IPS-NIHi11 (cell line): ENCODE measurements around the gene SOCS2.
A peak's percentile ranks its signal among the peaks of the same experiment; 100 is the strongest.
"Not testable (repeated sequence)": the region's sequence is repeated elsewhere in the genome, so short reads cannot be mapped to it uniquely, and the experiment has no call there.

Source experiments
- DNase-seq: peaks from one replicate; pipeline ENCODE4 v3.0.0; 2012; ENCODE audit warnings: mixed read lengths, low spot score

SOCS2 gene

DNA sequence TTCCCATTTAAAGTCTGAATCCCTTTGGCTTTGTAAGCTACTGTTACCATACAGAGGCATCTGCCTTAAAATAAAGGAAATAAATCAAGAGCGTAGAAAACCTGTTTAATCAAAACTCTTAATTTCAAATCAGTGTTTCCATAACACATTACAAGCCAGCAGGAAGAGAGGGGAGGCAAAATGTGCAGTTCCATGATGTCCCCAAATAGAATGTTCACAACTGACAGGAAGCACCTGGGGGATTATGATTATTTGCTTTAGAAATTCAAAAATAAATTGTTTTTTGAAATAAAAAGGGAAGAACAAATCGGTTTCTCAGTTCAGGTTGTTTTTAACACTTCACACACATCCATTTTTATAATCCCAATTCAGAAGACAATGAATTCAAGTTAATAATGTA, 21.4 kb downstream of the SOCS2 start:
- no peak for DNase-seq

GRCh38 chr12:93594766-93595311, 22.4 kb downstream of the SOCS2 start:
- DNase-seq = no peak

DNA sequence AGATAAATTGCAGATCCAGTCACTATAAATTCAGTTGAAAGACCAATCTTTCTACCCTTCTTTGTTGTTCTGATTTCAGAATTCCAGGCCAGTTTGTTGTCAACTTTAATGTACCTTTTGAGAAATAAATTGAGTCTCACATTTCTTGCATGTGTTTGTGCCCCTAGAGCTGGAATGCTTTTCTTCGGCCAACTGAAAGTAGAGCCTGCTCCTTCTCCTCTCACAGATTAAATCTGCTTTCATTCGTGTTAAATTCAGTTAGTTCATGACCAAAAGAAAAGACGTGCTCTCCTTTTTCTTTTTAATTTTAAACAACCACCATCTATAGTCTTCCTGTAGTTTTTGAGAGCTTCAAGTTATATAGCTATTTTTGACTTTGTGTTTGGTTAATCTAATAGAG, 22.9 kb downstream of the SOCS2 start:
- DNase-seq = no peak

DNA sequence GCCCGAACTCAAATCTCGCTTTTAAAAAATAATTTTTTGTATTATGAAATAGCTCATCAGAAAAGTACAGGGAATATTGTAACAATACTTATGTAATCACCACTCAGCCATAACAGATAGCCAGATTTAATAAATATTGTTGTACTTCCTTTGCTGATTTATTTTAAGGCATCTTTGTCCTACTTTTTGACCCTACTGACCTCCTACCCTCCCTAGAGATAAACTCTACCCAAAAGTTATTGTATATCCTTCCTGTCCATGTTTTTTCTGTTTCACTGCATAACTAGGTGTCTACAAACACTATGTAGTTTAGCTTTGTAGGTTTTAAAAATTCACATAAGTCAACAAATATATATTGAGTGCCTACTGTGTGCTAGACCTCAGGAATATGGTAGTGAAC, 25.1 kb downstream of the SOCS2 start:
- DNase-seq = no peak

- no peak for DNase-seq
Measured at GRCh38 chr12:93599192-93599591, 26.7 kb downstream of the SOCS2 start.

- DNase-seq = no peak
Measured at GRCh38 chr12:93601591-93601990, 29.1 kb downstream of the SOCS2 start.

DNA sequence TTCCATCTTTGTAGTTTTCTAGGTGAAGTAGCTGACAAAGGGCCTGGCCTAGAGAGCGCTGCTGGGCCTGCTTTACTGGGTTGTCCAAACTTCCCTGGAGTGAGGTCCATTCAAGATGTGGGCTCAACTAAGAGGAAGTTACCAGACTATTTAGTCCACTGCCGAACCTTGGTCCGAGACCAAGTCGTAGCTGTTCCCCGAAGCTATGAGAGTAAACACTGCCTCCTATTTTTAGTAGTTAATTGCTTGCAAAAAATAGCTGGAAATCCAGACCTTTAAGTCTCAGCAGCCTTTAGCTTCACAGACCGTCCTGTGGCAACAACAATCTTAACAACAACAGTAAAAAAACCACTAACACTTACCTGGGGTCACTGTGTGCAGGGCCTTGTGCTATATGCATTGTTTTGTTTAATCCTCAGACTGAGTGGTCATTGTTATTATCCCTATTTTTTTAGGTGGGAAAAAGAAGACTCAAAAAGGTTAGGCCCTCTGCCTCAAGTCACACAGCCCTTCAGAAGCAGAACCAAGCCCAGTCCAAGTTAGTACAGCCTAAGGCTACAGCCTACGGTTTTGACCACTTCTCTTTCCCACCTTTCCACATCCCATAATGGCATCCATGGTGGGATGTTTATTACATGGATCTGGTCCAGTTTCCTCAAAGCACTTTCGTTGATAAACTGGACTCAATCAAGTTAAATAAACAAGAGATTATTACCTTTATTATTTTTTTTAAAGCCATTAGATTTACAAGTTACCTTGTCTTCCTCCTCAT, 30.6 kb downstream of the SOCS2 start:
- DNase-seq = no peak

- DNase-seq = no peak
Measured at GRCh38 chr12:93603762-93604161, 31.3 kb downstream of the SOCS2 start.

- no peak for DNase-seq
Measured at GRCh38 chr12:93608313-93608712, 35.8 kb downstream of the SOCS2 start.

DNA sequence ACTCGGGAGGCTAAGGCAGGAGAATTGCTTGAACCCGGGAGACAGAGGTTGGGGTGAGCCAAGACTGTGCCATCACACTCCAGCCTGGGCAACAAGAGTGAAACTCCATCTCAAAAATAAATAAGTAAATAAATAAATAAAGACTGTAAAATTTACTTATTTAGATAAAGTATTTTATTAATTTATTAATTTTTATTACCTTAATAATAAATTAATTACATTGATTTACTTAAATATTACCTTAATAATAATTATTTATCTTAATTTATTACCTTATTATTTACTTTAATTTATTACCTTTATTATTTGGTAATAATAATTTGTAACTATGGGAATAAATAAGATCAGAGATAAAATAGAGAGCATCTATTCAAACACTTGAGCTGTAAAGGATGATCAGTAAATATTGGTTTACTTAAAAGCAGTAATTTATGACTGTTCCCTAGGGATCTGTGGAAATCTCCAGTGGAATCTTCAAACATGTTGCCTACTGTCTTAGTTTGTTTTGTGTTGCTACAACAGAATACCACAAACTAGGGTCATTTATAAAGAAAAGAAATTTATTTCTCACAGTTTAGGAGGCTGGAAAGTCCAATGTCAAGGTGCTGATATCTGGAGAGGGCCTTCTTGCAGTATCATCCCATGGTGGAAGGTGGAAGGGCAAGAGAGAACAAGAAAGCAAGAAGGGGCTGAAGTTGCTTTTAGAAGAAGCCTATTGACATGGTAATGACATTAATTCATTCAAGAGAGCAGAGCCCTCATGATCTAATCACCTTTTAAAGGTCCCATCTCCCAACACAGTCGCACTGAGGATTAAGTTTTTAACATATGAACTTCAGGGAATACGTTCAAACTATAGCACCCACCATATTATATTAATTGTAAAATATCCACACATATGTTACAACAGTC, 37.1 kb downstream of the SOCS2 start:
- no peak for DNase-seq

DNA sequence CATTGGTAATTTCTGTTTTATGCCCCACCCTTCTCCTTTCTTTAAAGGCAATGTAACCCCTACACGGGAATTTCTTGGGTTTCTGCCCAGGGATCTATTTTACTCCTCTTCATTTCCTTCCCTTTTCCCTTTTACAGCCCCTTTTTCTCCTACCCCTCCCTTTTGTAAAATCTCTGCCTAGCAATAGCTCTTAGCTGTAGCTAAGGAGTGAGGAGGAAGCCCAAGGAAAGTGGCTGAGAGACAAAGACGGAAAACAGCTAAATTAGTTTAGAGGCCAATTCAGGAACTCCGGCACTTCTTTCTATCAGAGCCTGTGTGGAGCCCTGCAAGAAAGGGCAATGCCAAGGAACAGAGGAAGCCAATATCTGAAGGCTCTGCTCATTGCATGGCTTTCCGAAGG, 40.3 kb downstream of the SOCS2 start:
- no peak for DNase-seq

DNA sequence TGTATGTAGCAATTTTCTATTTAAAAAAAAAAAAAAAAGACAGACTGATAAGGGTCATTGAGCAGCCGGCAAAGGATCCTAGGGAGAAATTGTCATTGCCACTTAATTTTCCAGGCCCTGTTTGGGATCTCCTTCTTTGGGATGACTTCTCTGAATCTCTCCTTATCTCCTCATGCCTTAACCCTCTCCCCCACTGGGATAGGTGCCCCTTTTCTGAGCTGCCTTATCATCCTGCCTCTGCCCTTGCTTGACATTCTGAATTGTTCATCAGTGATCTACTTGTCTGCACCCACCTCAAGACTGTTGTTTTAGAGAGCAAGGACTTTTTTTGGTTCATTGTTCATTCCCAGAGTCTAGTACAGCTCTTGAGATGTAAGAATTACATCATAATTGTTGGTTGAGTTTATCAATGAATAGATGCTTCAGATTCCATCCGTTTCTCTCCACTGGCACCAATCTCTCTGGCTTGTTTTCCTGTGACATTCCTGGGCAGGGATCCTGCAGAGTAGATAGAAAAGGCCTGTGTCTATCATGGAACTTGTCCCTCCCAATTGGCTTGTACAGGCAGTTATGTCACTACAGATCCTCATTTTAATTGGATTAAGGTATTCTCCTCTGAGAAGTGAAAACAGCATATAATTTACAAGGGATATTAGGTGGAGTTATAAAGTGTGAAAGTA, 42.6 kb downstream of the SOCS2 start:
- DNase-seq = no peak

GRCh38 chr12:93616584-93617101, 44.2 kb downstream of the SOCS2 start:
- peak; percentile 74 for DNase-seq

GRCh38 chr12:93618891-93619410, 46.5 kb downstream of the SOCS2 start:
- no peak for DNase-seq

- no peak for DNase-seq
Measured at GRCh38 chr12:93621986-93622385, 49.5 kb downstream of the SOCS2 start.

DNA sequence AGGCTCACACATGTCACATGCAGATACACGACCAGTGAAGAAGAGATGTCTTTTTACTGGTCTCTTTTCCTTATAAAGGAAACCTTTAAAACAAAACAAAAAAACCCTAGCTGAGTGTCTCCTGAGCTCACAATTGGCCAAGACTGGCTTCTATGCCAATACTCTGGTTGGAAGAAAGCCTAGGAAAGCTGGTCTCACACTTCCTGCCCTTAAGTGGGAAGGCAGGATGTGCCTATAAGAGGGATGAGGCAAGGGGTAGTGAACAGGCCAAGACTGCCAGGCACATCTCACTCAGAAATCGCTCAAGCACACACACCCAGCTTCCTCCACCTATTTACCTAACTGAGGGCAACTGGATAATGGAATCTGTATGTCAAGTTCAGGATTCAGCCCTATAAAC, 50.0 kb downstream of the SOCS2 start:
- DNase-seq = no peak

GRCh38 chr12:93624595-93625294, 52.3 kb downstream of the SOCS2 start:
- DNase-seq = no peak

- DNase-seq = not testable (repeated sequence)
Measured at GRCh38 chr12:93625295-93625645, 52.8 kb downstream of the SOCS2 start.

- DNase-seq = no peak
Measured at GRCh38 chr12:93626160-93626559, 53.7 kb downstream of the SOCS2 start.
